GM12873 (cell line): ENCODE data around the gene NOSIP.

Experiments
- TF ChIP-seq, protein P1 (sequence below): IDR thresholded peaks from 2 replicates; pipeline ENCODE4 v1.5.1; 2012; ENCODE audit warnings: low read depth, mild to moderate bottlenecking, moderate library complexity, low read length, control low read depth; ENCODE audit not compliant: insufficient read depth; ENCODE audit errors: missing control alignments

The NOSIP gene

DNA sequence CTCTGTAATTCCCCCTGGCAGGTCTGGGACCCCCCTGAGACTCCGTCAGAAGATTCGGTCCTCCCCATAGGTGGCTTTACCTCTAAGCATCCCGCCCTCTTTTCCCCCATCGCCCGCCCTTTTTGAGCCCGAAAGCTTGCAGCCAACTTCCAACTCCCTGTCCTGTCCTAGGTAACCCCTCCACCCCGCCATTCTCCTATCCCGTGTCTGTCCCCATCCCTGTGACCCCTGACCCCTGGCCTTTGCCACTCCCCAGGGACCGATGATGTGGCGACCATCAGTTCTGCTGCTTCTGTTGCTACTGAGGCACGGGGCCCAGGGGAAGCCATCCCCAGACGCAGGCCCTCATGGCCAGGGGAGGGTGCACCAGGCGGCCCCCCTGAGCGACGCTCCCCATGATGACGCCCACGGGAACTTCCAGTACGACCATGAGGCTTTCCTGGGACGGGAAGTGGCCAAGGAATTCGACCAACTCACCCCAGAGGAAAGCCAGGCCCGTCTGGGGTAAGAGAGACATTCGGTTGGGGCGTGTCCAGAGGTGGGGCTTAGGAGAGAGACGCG is 52.1 kb downstream of the NOSIP start:
- TF ChIP-seq, protein P1, sequence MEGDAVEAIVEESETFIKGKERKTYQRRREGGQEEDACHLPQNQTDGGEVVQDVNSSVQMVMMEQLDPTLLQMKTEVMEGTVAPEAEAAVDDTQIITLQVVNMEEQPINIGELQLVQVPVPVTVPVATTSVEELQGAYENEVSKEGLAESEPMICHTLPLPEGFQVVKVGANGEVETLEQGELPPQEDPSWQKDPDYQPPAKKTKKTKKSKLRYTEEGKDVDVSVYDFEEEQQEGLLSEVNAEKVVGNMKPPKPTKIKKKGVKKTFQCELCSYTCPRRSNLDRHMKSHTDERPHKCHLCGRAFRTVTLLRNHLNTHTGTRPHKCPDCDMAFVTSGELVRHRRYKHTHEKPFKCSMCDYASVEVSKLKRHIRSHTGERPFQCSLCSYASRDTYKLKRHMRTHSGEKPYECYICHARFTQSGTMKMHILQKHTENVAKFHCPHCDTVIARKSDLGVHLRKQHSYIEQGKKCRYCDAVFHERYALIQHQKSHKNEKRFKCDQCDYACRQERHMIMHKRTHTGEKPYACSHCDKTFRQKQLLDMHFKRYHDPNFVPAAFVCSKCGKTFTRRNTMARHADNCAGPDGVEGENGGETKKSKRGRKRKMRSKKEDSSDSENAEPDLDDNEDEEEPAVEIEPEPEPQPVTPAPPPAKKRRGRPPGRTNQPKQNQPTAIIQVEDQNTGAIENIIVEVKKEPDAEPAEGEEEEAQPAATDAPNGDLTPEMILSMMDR = no peak

DNA sequence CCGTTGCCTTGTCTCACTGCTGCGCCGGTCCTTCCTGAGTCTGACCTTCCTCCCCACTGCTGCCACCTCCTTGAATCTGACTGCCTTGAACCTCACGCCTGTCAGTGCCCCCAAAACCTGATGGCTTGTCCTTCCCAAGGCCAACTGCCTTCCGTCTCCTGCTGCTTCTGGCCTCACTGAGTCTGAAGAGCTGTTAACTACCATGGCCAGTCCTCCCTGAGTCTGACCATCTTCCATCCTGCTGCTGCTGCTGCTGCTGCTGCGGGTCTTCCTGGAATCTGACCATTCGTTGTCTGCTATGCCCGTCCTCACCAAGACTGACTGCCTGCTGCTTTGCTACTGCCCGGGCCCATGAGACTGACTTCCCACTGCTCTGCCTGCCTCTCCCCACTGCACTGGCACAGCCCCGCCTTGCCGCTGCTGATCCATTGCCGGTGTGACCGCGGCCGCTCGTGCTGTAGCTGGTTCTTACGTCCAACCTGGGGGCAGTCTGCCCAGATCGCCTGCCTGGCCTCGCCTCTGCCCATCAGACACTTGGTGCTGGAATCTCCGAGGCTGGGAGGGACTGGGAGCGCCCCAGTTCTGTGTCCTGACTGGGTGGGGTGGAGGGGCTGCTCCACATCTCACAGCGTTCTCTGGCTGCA is 55.4 kb downstream of the NOSIP start:
- TF ChIP-seq, protein P1 = no peak

DNA sequence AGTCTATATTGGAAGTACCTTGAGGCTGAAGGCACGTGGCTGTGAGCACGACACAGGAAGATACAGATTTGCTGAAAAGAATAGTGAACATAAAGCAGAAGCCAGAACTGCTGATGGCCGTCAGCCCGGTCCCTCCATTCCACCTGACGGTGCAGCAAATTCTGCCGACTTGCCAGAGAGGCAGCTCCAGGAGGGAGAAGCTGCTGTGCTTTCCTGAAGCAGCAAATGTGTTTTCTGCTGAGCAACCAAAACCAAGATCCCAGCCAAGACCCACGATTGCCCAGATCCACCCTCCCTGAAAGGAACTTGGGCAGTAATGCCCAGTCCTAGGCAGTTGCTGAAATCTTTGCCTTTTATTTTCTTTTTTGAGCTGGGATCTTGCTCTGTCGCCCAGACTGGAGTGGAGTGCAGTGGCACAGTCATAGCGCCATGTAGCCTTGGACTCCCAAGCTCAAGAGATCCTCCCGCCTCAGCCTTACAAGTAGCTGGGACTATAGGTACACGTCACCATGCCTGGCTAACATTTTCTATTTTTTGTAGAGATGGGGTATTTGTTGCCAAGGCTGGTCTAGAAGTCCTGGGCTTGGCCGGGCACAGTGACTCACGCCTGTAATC is 59.5 kb downstream of the NOSIP start:
- TF ChIP-seq, protein P1 = no peak

DNA sequence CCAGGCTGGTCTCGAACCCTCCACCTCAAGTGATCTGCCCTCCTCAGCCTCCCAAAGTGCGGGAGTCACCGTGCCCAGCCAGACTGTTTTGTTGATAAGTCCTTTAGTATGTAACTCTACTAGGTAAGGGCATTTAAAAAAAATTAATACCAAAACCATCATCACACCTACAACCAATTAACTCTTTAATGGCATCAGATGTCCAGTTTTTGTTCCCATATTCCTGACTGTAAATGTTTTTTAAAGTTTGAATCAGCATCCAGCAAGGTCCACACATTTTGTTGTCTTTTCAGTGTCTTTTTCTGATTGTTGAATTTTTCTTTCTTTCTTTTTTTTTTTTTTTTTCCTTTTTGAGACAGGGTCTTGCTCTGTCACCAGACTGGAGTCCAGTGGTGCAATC is 62.3 kb downstream of the NOSIP start:
- TF ChIP-seq, protein P1 = no peak

GRCh38 chr19:49515767-49516166 is 64.6 kb downstream of the NOSIP start:
- TF ChIP-seq, protein P1 = no peak

- TF ChIP-seq, protein P1 = no peak
These were observed 66.2 kb downstream of the NOSIP start for GRCh38 chr19:49514151-49514550.

DNA sequence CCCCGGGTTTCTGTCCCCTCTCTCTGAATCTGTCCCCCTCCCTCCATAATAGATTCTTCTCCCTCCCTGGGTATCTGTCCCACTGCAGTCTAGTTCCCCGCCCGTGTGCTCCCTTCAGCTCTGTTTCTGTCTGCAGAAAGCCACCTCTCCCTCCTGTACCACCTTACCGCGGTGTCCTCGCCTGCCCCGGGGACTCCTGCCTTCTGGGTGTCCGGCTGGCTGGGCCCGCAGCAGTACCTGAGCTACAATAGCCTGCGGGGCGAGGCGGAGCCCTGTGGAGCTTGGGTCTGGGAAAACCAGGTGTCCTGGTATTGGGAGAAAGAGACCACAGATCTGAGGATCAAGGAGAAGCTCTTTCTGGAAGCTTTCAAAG is 66.6 kb downstream of the NOSIP start:
- TF ChIP-seq, protein P1 = no peak
